ENCODE results near the gene PKD1L1.
"Not testable (repeated sequence)": the region's sequence is repeated elsewhere in the genome, so short reads cannot be mapped to it uniquely, and the experiment has no call there.

Gene PKD1L1

DNA sequence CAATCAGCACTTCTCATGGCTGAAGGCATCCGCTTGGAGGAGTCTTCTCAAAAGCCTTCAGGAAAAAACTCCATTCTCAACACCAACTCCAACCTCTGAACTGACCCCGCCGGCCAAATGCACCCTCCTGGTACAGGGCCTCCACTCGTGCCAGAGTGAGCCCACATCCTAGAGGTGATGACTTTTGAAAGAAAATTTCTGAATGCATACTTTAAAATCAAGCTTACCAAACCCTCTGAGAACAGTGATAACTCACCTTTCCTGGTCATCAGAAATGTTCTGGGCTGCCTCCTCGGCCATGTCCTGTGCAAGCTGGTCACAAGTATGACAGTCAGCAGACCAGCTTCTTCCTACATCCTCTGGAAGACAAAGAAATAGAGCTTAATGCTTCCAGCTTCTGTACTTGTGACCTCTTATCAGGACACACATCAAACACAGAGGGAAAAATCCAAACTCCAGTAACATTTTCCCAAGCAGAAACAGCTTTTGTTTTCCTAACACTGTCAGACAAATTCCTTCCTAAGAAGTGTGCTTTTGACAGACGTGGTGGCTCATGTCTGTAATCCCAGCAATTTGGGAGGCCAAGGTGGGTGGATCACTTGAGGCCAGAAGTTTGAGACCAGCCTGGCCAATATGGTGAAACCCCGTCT, at the start of gene PKD1L1:
TSS of gene PKD1L1 (minus strand) at position 326 of the 650 bp plus-strand sequence. CDS start at position 300, 26 bp downstream.
- no peak for DNase-seq (ENCODE audit: low read depth in 2 of 2)

DNA sequence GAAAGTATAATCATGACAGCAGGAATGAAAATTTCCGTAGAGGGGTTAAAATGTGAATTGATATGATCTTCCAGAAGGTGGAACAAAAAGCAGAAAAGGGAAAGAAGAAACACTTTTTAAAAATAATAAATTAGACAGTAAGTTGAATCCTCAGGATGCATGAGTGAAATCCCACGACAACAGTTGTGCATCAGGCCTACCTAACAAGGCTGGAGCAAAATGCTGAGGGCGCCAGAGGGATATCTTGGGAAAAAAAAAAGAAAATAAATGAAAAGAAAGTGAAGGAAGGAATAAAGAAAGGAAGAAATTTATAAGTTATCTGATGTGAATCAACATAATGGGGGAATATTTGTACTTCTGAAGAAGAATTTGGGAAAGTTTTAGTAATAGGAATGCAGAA, 44.2 kb upstream of the PKD1L1 start:
- DNase-seq (ENCODE audit: low read depth in 2 of 2) = no peak

DNA sequence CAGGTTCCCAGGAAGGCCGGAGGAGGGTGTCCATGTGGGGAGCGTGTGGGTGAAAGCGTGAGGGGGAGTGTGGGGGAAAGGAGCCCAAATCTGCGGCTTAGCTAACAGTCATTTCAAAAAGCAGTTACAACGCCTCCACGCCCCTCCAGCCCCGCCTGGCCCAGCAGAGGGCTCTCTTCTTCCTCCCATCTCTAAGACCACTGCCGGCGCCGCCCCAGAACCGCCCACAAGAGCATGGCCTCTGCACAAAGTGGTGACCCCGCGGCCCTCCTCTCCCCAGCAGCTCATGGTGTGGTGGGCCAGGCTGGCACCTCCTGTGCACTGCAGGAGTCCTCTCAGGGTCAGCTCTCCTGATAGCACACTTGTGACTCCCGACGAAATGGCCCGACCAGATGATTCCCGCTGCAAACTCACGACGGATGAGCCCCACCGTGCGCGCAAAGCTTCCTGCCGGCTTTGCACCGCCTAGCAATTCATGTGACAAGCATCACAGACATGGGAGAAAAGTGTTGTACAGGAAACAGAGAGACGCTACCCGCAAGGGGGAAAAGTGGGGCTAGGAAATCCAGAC, 43.6 kb upstream of the PKD1L1 start:
- peak; percentile 41 to 44 for DNase-seq (ENCODE audit: low read depth in 2 of 2)

DNA sequence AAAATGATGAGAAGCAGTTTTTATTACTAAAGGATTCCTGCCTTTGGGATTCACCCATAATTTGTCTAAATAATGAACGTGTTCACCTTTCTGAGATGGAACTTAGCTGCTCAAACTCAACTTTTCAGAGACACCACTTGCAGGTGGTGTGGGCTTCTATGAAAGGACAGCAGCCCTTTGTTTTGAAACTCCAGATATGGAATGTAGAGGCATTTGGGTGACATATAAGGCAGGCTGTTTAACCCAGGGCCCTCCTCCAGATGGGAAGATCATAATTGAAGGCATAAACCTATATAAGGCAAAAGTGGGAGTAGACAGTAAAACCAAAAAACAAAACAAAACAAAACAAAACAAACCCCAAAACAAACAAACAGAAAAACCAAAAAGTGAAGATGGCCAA, 43.0 kb upstream of the PKD1L1 start:
- no peak for DNase-seq (ENCODE audit: low read depth in 2 of 2)

- DNase-seq (ENCODE audit: low read depth in 2 of 2) = no peak
Observed at GRCh38 chr7:47990592-47990991, 42.3 kb upstream of the PKD1L1 start.

DNA sequence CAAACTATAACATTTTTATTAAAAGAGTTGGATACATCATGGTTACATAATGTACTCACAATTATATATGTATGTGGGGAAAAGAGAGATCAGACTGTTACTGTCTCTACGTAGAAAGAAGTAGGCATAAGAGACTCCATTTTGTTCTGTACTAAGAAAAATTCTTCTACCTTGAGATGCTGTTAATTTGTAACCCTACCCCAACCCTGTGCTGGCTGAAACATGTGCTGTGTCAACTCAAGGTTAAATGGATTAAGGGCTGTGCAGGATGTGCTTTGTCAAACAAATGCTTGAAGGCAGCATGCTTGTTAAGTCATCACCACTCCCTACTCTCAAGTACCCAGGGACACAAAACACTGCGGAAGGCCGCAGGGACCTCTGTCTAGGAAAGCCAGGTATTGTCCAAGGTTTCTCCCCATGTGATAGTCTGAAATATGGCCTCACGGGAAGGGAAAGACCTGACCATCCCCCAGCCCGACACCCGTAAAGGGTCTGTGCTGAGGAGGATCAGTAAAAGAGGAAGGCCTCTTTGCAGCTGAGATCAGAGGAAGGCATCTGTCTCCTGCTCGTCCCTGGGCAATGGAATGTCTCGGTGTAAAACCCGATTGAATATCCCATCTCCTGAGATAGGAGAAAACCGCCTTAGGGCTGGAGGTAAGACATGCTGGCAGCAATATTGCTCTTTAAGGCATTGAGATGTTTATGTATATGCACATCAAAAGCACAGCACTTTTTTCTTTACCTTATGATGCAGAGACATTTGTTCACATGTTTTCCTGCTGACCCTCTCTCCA, 41.5 kb upstream of the PKD1L1 start:
- not testable (repeated sequence) for DNase-seq (ENCODE audit: low read depth in 2 of 2)

DNA sequence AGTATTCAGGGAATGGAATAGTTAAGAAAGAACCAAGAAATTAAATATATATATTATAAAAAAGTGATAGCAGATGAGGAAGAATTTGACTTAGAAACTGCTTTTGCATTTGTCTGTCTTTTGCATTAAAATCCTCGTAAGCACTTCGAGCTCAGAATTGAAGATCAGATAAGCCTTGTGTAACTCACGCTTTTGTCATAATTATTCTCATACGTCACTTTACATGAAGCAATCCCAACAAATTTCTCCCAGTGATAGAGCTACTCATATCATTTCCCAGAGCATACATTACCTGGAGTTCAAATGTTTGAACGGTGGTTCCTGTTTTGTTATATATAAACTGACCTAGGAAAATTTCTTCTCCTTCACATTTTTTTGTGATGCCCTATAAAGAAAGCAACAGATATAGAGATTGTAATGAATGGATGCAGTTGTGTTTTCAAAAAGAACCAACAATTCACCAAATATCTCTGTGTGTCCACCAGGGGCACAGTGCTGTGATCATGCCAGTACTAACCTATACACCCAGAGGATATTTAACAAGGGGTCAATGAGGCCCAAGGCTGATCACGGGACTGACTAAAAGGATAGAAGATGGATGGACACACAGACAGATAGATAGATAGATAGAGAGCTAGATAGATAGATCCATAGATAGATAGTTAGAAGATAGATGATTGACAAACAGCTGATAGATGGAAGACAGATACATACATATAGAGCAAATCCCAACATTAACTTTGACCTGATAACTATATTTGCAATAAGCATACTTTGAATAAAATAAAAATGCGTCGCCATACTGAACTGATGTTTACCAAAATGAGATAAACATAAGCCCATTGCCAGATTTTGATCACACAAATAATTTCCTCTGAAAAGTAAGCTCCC, 40.5 kb upstream of the PKD1L1 start:
- DNase-seq (ENCODE audit: low read depth in 2 of 2) = no peak

GRCh38 chr7:47982610-47983009, 34.3 kb upstream of the PKD1L1 start:
- no peak for DNase-seq (ENCODE audit: low read depth in 2 of 2)

GRCh38 chr7:47980648-47981047, 32.4 kb upstream of the PKD1L1 start:
- not testable (repeated sequence) for DNase-seq (ENCODE audit: low read depth in 2 of 2)

DNA sequence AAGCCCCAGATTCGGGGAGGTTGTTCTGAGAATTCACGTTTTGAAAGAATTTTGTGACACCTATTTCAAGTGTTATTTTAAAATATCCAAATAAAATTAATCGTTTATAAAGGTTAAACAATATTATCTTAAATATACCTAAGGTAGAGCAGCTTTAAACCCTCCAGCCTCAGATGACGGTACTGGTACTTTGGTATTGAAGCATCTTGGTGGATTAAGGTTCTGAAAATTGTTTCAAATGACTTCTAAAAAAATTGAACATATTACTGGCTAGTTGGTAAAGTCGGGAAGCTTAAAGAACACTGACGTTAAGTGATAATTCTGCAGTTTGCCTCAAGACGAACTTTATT, 31.5 kb upstream of the PKD1L1 start:
- no peak for DNase-seq (ENCODE audit: low read depth in 2 of 2)

GRCh38 chr7:47979145-47979831, 31.0 kb upstream of the PKD1L1 start, which contains the start of gene HUS1:
Gene HUS1 (minus strand): TSS chr7:47979615. CDS start chr7:47979519, 96 bp downstream.
- DNase-seq (ENCODE audit: low read depth in 2 of 2) = peak; percentile 66 to 68

GRCh38 chr7:47978790-47979144, 30.5 kb upstream of the PKD1L1 start:
- DNase-seq (ENCODE audit: low read depth in 2 of 2) = no peak

GRCh38 chr7:47973739-47974138, 25.5 kb upstream of the PKD1L1 start:
- no peak for DNase-seq (ENCODE audit: low read depth in 2 of 2)

DNA sequence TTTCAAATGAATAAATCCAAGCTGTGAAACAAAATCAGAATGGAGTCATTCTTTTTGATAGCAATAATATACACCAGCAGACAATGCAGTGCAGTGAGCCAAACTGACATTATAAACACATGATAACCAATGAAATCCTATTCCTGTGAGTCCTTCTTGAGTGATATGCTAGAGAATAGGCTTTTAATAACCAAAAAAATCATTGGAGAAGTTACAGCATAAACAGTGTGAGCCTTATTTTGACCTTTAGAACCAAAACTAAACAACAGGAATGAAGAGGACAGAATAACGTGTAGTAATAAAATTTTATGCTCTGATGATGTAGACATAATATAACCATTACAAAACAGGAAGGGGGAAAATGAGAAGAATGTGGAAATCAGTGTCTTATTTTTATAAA, 22.5 kb upstream of the PKD1L1 start:
- DNase-seq (ENCODE audit: low read depth in 2 of 2) = peak in 1 of 2 experiments; percentile 8

DNA sequence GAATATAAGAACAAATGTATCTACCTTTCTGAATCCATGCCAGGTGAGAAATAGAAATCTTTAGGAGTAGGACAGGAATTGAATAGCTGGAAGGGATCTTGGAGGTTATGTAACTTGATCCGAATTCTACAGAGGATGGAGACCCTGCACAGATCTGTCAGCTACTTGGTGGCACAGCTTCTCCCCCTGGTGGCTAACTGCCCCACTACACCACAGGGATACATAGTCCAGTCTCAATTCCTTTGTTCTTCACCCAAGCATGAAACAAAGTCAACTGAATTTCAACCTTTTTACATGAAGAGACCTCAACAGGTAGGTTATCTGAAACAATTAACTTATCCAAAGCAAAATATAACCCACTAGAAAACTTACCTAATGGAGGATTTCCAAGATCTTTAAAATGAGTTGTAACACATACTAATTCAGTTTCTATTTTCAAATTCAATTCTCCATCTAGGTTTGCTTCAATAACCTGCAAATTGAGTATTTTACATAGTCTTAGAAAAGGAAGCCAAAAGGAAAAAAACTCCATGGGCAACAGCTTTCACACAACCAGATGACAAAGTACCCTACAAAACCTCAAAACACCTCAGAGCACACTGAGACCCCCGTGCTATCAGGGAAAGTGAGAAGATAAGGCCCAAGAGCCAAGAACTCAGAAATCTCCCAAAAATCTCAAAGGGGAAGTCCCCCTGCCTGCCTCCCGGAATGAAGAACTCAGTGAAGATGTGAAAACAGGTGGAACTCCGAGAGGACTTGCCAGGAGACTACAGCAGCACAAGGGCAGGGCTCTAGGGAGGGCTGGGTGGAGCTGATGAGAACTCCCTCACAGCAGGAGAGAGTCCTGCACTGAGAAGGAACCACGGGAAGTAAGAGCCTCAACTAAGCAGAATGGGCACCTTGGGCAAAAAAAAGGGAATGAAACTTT, 20.8 kb upstream of the PKD1L1 start:
- DNase-seq (ENCODE audit: low read depth in 2 of 2) = peak in 1 of 2 experiments; percentile 26

- peak in 1 of 2 experiments; percentile 11 for DNase-seq (ENCODE audit: low read depth in 2 of 2)
Observed at GRCh38 chr7:47967708-47968107, 19.4 kb upstream of the PKD1L1 start.

DNA sequence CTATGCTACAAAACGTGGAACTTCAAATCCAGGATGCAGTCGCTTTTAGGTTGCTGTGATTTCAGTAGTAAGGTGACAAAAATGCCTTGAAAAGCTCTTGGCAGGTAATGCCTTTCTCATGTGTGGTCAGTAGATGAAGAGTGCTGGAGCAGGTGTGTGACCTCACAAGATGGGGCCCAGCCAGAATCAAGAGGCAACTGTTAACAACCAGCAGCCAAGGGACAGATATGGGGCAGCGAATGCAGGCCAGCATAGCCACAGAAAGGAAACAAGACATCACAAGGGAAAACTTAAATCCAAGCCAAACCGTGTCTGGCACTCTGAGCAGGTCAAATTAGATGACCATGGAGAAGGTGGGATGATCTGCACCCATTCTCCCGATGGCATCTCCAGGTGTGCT, 18.9 kb upstream of the PKD1L1 start:
- no peak for DNase-seq (ENCODE audit: low read depth in 2 of 2)

GRCh38 chr7:47965456-47965855, 17.2 kb upstream of the PKD1L1 start:
- DNase-seq (ENCODE audit: low read depth in 2 of 2) = no peak

DNA sequence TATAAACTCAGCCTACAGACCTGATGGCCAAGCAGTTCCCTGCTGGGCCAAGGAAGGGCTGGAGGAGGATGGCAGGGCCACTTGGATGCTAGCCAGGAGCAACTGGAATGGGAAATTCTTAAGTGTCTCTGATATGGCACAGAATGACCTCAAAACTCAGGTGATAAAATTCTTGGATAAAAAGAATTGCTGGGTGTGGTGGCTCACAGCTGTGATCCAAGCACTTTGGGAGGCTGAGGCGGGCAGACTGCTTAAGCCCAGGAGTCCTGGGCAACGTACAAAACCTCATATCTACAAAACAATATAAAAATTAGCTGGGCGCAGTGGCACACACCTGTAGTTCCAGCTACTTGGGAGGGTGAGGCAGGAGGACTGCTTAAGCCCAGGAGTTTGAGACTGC, 14.0 kb upstream of the PKD1L1 start:
- DNase-seq (ENCODE audit: low read depth in 2 of 2) = no peak

DNA sequence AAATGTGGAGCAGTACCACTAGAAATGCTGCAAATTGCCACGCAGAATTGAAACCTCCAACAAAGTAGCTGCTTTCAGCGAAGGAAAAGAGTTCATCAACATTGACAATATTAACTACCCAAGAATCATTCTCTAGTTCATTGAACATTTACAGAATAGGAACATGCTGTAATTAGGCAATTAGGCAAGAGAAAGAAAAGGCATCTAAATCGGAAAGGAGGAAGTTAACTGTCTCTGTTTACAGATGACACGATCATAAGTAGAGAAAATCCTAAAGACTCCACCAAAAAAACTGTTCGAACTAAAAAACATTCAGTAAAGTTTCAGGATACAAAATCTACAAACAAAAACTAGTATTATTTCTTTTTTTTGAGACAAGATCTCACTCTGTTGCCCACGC, 8.9 kb upstream of the PKD1L1 start:
- no peak for DNase-seq (ENCODE audit: low read depth in 2 of 2)

All from fibroblast of skin of left quadriceps (primary cell).